ENCODE measurements around the gene FYCO1. TPM values are rescaled to one million over a fixed set of nuclear protein-coding genes. Genes with fewer than 3 reads are reported as not detected.
A peak's percentile ranks its signal among the peaks of the same experiment; 100 is the strongest.

FYCO1 gene
- total RNA-seq, 1 donor from 2014 or later = 56.2 TPM

DNA sequence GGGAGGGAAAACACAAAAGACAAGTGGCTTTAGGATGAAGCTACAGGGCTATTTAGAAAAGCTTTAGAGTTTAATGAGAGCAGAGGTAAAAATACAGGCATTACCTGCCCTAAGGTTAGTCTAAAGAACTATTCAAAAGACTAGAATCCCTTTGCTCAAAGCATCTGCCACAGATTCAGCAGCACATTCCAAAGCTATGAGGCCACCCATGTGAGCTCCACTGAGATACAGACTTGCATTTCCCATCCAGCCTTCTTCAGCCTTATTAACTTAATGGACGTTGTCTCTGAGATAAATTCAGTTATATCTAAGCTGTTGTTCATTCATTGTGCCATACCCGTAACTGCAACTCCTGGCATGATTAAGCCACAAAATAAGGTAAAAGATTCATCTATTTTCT is 26.9 kb downstream of the FYCO1 start:
- Histone ChIP-seq H3K4me3 (no peak overlapping the region), H3K27me3 (no peaks in the 10 kb centered on the region), H3K36me3 (peaks cover 54 to 77% of the 10 kb centered on the region in 2 donors), H3K9me3 (no peaks in the 10 kb centered on the region), H3K27ac (peak overlapping the region; percentile 47 to 53), H3K4me1 (peaks cover 8 to 47% of the 10 kb centered on the region in 2 donors)
- TF ChIP-seq, protein P1, sequence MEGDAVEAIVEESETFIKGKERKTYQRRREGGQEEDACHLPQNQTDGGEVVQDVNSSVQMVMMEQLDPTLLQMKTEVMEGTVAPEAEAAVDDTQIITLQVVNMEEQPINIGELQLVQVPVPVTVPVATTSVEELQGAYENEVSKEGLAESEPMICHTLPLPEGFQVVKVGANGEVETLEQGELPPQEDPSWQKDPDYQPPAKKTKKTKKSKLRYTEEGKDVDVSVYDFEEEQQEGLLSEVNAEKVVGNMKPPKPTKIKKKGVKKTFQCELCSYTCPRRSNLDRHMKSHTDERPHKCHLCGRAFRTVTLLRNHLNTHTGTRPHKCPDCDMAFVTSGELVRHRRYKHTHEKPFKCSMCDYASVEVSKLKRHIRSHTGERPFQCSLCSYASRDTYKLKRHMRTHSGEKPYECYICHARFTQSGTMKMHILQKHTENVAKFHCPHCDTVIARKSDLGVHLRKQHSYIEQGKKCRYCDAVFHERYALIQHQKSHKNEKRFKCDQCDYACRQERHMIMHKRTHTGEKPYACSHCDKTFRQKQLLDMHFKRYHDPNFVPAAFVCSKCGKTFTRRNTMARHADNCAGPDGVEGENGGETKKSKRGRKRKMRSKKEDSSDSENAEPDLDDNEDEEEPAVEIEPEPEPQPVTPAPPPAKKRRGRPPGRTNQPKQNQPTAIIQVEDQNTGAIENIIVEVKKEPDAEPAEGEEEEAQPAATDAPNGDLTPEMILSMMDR (IDR thresholded peaks at IDR 0.05) = no peak
- no peak for DNase-seq (ENCODE audit: low spot score in 2 of 2)
- intact Hi-C loops (cut with DNase I) = no loop called here

DNA sequence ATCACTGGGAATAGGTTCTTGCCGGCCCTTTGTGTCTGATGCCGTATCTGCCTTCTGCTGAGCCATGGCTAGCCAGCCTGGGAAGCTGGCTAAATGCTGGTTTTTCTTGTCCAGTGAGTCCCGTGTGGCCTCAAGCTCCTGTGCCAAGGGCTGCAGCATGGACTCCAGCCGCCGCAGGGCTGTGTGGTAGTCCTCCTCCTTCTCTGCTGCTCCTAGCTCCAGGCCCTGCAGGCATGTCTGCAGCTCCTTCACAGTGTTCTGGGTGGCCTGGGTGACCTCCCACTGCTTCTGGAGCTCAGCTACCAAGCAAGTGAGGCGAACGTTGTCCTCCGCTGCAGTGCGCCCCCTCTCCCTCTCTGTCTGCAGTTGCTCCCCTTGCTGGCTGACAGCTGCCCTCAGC is 27.5 kb downstream of the FYCO1 start:
- Histone ChIP-seq H3K27ac (peak overlapping the region; percentile 47 to 53), H3K4me1 (peaks cover 8 to 41% of the 10 kb centered on the region in 2 donors)

DNA sequence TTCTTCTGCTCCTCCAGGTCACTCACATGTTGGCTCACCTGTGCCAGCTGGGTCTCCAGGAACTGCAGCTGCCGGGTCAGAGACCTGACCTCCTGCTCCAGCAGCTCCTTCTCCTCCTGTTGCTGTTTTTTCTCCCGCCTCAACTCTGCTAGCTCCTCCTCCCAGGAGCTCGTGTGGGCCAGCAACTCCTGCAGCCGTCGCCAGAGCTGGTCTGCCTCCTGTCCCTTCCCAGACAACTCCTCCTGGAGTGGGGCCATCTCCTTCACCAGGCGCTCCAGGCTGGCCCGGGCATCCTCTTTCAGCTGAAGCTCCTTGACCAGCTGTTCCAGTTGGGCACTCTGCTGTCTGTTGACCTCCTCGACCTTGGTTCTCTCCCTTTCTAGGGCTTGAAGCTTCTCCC is 27.9 kb downstream of the FYCO1 start:
- peak overlapping the region; percentile 47 to 53 for H3K27ac ChIP-seq
- TF ChIP-seq, protein P1 (IDR thresholded peaks at IDR 0.05) = no peak
- DNase-seq (ENCODE audit: low spot score in 2 of 2) = no peak

More for the DNA sequence above, 27.5 kb downstream of the FYCO1 start:
- intact Hi-C loops (cut with DNase I) = no loop called here
- Histone ChIP-seq H3K9me3 (no peaks in the 10 kb centered on the region), H3K27me3 (no peaks in the 10 kb centered on the region), H3K36me3 (peaks cover 59 to 80% of the 10 kb centered on the region in 2 donors), H3K4me3 (no peak overlapping the region)
- no peak for DNase-seq (ENCODE audit: low spot score in 2 of 2)
- TF ChIP-seq, protein P1 (IDR thresholded peaks at IDR 0.05) = no peak

DNA sequence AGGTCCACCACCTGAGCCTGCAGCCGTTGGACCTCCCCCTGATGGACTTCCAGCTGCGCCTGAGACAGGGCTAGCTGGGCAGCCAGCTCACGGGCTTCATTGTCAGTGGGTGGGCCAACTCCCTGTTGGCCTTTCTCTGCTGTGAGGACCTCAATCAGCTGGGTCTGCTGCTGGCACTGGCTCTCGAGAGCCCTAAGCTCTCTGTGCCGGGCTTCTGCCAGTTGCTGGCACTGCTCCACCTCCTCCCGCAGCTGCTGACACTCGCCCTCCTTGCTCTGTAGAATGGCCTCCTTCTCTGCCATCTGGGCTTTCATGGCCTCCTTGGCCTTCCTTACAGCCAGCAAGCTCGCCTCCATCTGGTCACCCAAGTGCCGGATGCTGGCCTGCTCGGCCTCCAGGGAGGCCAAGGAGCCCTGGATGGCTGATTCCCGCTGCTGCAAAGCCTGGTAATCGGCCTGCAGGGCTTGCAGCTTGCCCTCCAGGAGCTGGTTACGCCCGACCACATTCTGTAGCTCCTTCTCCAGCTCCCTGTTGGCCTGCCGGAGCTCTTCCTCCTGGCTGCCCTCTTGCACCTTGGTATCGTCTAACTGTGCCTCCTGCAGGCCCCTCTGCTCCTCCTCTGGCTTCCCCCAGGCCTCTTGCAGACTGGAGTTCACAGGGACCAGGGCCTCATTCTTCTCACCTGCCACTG is 28.5 kb downstream of the FYCO1 start:
- H3K36me3 ChIP-seq = peaks cover 70 to 91% of the 10 kb centered on the region in 2 donors
- no peaks in the 10 kb centered on the region for H3K9me3 ChIP-seq
- H3K27ac ChIP-seq = peak overlapping the region; percentile 47 to 53
- H3K4me1 ChIP-seq = peaks cover 3 to 33% of the 10 kb centered on the region in 2 donors
- no peak for DNase-seq (ENCODE audit: low spot score in 2 of 2)
- H3K4me3 ChIP-seq = no peak overlapping the region
- H3K27me3 ChIP-seq = no peaks in the 10 kb centered on the region
- intact Hi-C loops (cut with DNase I) = no loop called here
- TF ChIP-seq, protein P1 (IDR thresholded peaks at IDR 0.05) = no peak

More for the DNA sequence above, 27.9 kb downstream of the FYCO1 start:
- peaks cover 64 to 85% of the 10 kb centered on the region in 2 donors for H3K36me3 ChIP-seq
- no peaks in the 10 kb centered on the region for H3K9me3 ChIP-seq
- H3K4me3 ChIP-seq = no peak overlapping the region
- intact Hi-C loops (cut with DNase I) = no loop called here
- no peaks in the 10 kb centered on the region for H3K27me3 ChIP-seq
- peaks cover 6 to 38% of the 10 kb centered on the region in 2 donors for H3K4me1 ChIP-seq

DNA sequence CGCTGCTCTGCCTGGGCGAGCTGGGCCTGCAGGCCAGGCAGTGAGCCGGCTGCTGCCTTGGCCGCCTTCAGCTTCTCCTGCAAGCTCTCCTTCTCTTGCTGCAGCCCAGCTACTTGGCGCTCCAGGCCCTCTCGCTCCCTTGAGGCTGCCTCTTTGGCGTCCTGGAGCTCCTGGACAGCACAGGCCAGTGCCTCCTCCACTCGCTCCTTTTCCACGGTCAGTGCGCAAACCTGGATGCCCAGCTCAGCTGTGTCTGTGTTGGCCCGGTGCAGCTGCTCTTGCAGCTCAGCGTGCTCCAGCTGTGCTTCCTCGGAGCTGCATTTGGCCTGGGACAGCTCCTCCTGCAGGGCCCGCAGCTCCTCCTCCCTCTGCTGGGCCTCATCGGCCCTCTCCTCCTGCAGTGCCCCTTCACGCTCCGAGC is 29.2 kb downstream of the FYCO1 start:
- H3K36me3 ChIP-seq = peaks cover 77 to 98% of the 10 kb centered on the region in 2 donors
- TF ChIP-seq, protein P1 (IDR thresholded peaks at IDR 0.05) = no peak
- peak overlapping the region in 1 of 2 donors; percentile 32 for H3K27ac ChIP-seq
- H3K9me3 ChIP-seq = no peaks in the 10 kb centered on the region
- H3K4me1 ChIP-seq = peaks cover 2 to 31% of the 10 kb centered on the region in 2 donors
- intact Hi-C loops (cut with DNase I) = no loop called here
- no peaks in the 10 kb centered on the region for H3K27me3 ChIP-seq
- DNase-seq (ENCODE audit: low spot score in 2 of 2) = no peak
- no peak overlapping the region for H3K4me3 ChIP-seq
